GM12878 (cell line): ENCODE results near the gene UNC93A. TPM values are rescaled to one million over a fixed set of nuclear protein-coding genes. Genes with fewer than 3 reads are reported as not detected.
"Not testable (repeated sequence)": the region's sequence is repeated elsewhere in the genome, so short reads cannot be mapped to it uniquely, and the experiment has no call there.

Source experiments
- ATAC-seq: fragments of 200-7000 bp; cut with Tn5 transposase; 3 replicates; pipeline ENCODE4 v1.9.1; 2020; ENCODE audit warnings: mild to moderate bottlenecking, moderate library complexity
- BruUV-seq: library from RNA; stranded (reverse); fragments of 400-500 nt; replicated peaks from 2 replicates; lab custom pipeline; 2021; lab: Mats Ljungman, UMichigan
- CTCF ChIA-PET: fragments of 300-600 bp; sonication (Branson Sonifier 250); formaldehyde crosslinking; extraction: SDS; loops from one replicate; lab custom pipeline; 2021; ENCODE audit warnings: inconsistent platforms; lab: Yijun Ruan, JAX
- POLR2A ChIA-PET: fragments of 350-600 bp; formaldehyde crosslinking; extraction: SDS; loops from one replicate; lab custom pipeline; 2021; ENCODE audit warnings: inconsistent platforms; lab: Charles Lee
- RAD21 ChIA-PET: fragments of 300-600 bp; sonication (Branson Sonifier 250); formaldehyde crosslinking; loops from one replicate; lab custom pipeline; 2023; ENCODE audit warnings: antibody characterized with exemption; ENCODE audit not compliant: unreplicated experiment; lab: Charles Lee
- SMC1A ChIA-PET: fragments of 300-600 bp; sonication (Branson Sonifier 250); formaldehyde crosslinking; loops from one replicate; lab custom pipeline; 2023; ENCODE audit not compliant: unreplicated experiment, uncharacterized antibody; lab: Charles Lee
- DNase-seq: peaks from one replicate; pipeline ENCODE4 v3.0.0-alpha.2; 2011; ENCODE audit warnings: low read depth, low spot score
- FAIRE-seq: peaks from 3 replicates; lab custom pipeline; 2011; peaks lifted over from hg19 to GRCh38; lab: Jason Lieb, UNC
- H2AFZ ChIP-seq: 2 replicates; pipeline ENCODE4 v1.6.0; 2011; ENCODE audit warnings: low read depth, low read length, control low read depth; ENCODE audit not compliant: control insufficient read depth
- H3K27ac ChIP-seq: 2 replicates; pipeline ENCODE4 v1.5.1; 2011; ENCODE audit warnings: control low read depth; ENCODE audit not compliant: control insufficient read depth, insufficient read depth
- H3K27me3 ChIP-seq, 2 experiments: replicated peaks in 1 of 2; 2 replicates each; pipeline versions ENCODE4 v1.6.0 to v1.6.1; 2011; ENCODE audit warnings: low read length in 1 of 2; ENCODE audit not compliant: control insufficient read depth in 2 of 2, insufficient read depth in 2 of 2
- H3K36me3 ChIP-seq, 2 experiments: 2 replicates each; pipeline ENCODE4 v1.5.1; 2011; ENCODE audit warnings: low read length in 1 of 2; ENCODE audit not compliant: control insufficient read depth in 2 of 2, insufficient read depth in 2 of 2
- H3K4me1 ChIP-seq: 2 replicates; pipeline ENCODE4 v1.6.1; 2011; ENCODE audit warnings: mild to moderate bottlenecking, low read length, moderate library complexity, mixed read lengths; ENCODE audit not compliant: control insufficient read depth, insufficient read depth
- H3K4me2 ChIP-seq: 2 replicates; pipeline ENCODE4 v1.6.0; 2011; ENCODE audit warnings: control low read depth; ENCODE audit not compliant: control insufficient read depth, insufficient read depth
- H3K4me3 ChIP-seq: fragments of 200-600 bp; sonication (generic); 2 replicates; pipeline ENCODE4 v1.5.1; 2016
- H3K79me2 ChIP-seq: 2 replicates; pipeline ENCODE4 v1.6.0; 2011; ENCODE audit warnings: low read length; ENCODE audit not compliant: control insufficient read depth, insufficient read depth
- H3K9ac ChIP-seq: 2 replicates; pipeline ENCODE4 v1.8.0; 2011; ENCODE audit warnings: low read length, control low read depth, mixed read lengths; ENCODE audit not compliant: control insufficient read depth, insufficient read depth
- H3K9me3 ChIP-seq: replicated peaks from 3 replicates; pipeline ENCODE4 v1.5.1; 2011; ENCODE audit warnings: mild to moderate bottlenecking, low read length; ENCODE audit not compliant: control insufficient read depth, insufficient read depth
- H4K20me1 ChIP-seq: 2 replicates; pipeline ENCODE4 v1.6.0; 2011; ENCODE audit not compliant: control insufficient read depth, insufficient read depth
- CUX1 ChIP-seq: IDR thresholded peaks from 2 replicates; pipeline ENCODE4 v1.6.1; 2012; ENCODE audit warnings: improper control_type of control experiment, low read depth, low read length; ENCODE audit not compliant: insufficient replicate concordance
- KLF5 ChIP-seq: fragments of 450-650 bp; IDR thresholded peaks from 2 replicates; pipeline ENCODE4 v1.6.1; 2014; ENCODE audit warnings: mild to moderate bottlenecking; ENCODE audit not compliant: partially characterized antibody
- RELA ChIP-seq: fragments of 450-650 bp; IDR thresholded peaks from 2 replicates; pipeline ENCODE4 v1.8.0; 2014; ENCODE audit warnings: borderline replicate concordance; ENCODE audit not compliant: partially characterized antibody
- REST ChIP-seq: IDR thresholded peaks from 2 replicates; pipeline ENCODE4 v1.6.1; 2012; ENCODE audit warnings: mild to moderate bottlenecking, low read depth, low read length
- SMARCA5 ChIP-seq: fragments of 450-650 bp; IDR thresholded peaks from 2 replicates; pipeline ENCODE4 v1.6.1; 2017; ENCODE audit warnings: mild to moderate bottlenecking
- WGBS: methylation state at CpG from one replicate; pipeline ENCODE4 v1.1.6; 2016; ENCODE audit warnings: low lambda C conversion rate; ENCODE audit not compliant: insufficient replicate concordance, insufficient coverage; ENCODE audit errors: missing lambda C conversion rate; 5-methylcytosine and 5-hydroxymethylcytosine counted together
- in situ Hi-C: fragments of 300-500 bp; cut with MboI; formaldehyde crosslinking; loops from 9 replicates; pipeline ENCODE4 v1.14.3; 2018; ENCODE audit warnings: mixed read lengths
- intact Hi-C: fragments of 100-400 bp; cut with micrococcal nuclease; formaldehyde crosslinking; loops from one replicate; pipeline ENCODE4 v1.14.2; 2022; ENCODE audit not compliant: unreplicated experiment
- polyA plus RNA-seq, 11 experiments: library from polyadenylated mRNA; depleted of rRNA in 4 of 11; unstranded in 6 of 11; stranded (reverse) in 5 of 11; fragments of >200 nt; fragmentation: Nextera tagmentation in 4 of 11; fragmentation: Illumina TruSeq in 1 of 11; extraction: Ambion mirVana in 4 of 11; extraction: Trizol in 1 of 11; gene quantifications; 1 replicate in 1 of 11; 2 replicates in 10 of 11; pipeline versions ENCODE4 v1.2.1 to v1.2.3, GENCODE V29; 2011 to 2016; ENCODE audit warnings: inconsistent platforms in 2 of 11, missing spikeins in 2 of 11, low read depth in 1 of 11
- total RNA-seq, 4 experiments: library from RNA; depleted of rRNA in 3 of 4; stranded (reverse); fragments of >200 nt in 3 of 4; fragmentation: Illumina TruSeq in 1 of 4; extraction: Trizol in 1 of 4; gene quantifications; 2 replicates each; pipeline versions ENCODE4 v1.2.1 to v1.2.3, GENCODE V29; 2013 to 2021

UNC93A gene
- total and polyA plus RNA-seq, 10 of the 15 experiments (the other 5 are each of a cell fraction or from before 2014, with no cell fraction given), result 0.37 TPM; not detected in 9

DNA sequence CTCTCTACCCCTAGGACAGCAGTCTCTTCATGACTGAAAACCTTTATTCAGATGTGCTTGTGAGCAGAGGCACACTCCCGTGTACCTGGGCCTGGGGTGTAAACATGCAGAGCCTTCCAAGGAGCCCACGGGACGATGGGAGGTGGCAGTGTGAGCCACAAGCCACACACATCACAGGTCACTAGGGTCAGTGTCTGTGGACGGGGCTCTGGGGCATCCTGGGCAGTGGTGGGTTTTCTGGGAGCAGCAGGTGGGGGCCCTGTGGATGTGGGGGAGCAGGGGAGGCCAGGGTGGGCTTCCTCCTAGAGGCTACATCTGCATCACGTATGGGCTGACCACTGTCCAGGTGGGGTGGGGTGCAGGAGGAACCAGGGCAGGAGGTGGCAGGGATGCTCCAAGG lies 17.1 kb downstream of the UNC93A start (continued):
- no peak for TF ChIP-seq SMARCA5

- H3K4me1 ChIP-seq, SMC1A ChIA-PET, H3K4me2 ChIP-seq, RAD21 ChIA-PET, H3K79me2 ChIP-seq, H3K36me3 ChIP-seq, DNase-seq, H3K27ac ChIP-seq, CTCF ChIA-PET, ATAC-seq, POLR2A ChIA-PET, H2AFZ ChIP-seq, H3K27me3 ChIP-seq, BruUV-seq, H3K9me3 ChIP-seq, H3K4me3 ChIP-seq, H4K20me1 ChIP-seq, intact Hi-C loops, H3K9ac ChIP-seq: not testable (repeated sequence)
- WGBS, result 25% methylated on average over 13 of the region's 17 CpGs
- peak; percentile 52 for FAIRE-seq
- in situ Hi-C loops, result loop anchor here (10.0 kb wide), 1 partner anchor 125 kb away; no protein-coding TSS in a partner anchor
Observed at GRCh38 chr6:167309355-167310192, 18.5 kb downstream of the UNC93A start.

- in situ Hi-C loops (no loop called here), intact Hi-C loops (no loop called here)
- H3K4me3 ChIP-seq, result no peak overlapping the region
- H3K9ac ChIP-seq, result no peak overlapping the region
- RAD21 ChIA-PET, result no interaction called here
- H3K9me3 ChIP-seq, result no peaks in the 10 kb centered on the region
- BruUV-seq, result no TSS peak
- H3K36me3 ChIP-seq, result no peaks in the 10 kb centered on the region
- no peak overlapping the region for H3K27ac ChIP-seq
- WGBS, result 3% methylated on average over 2 of the region's 2 CpGs
- no peaks in the 10 kb centered on the region for H3K79me2 ChIP-seq
- CTCF ChIA-PET, result no interaction called here
- POLR2A ChIA-PET, result no interaction called here
- H2AFZ ChIP-seq, result no peak overlapping the region
- no peaks in the 10 kb centered on the region for H3K4me1 ChIP-seq
- ATAC-seq (no peak), FAIRE-seq (no peak), DNase-seq (no peak)
- no peaks in the 10 kb centered on the region; a peak in 2 of 4 replicates for H3K27me3 ChIP-seq
- no peak overlapping the region for H3K4me2 ChIP-seq
- no peaks in the 10 kb centered on the region for H4K20me1 ChIP-seq
- SMC1A ChIA-PET, result no interaction called here
- TF ChIP-seq KLF5 (no peak), REST (no peak), CUX1 (no peak), RELA (no peak)
Observed at GRCh38 chr6:167311286-167311685, 20.2 kb downstream of the UNC93A start.
